ENCODE data around the gene TRERF1.
A peak's percentile ranks its signal among the peaks of the same experiment; 100 is the strongest.

Gene TRERF1

GRCh38 chr6:42306439-42307140 lies 145.1 kb downstream of the TRERF1 start:
- Histone ChIP-seq H3K27ac (ENCODE audit: extremely low read depth, low read depth, low read length) (no peak overlapping the region), H3K4me1 (ENCODE audit: control insufficient read depth, insufficient read depth, low read length) (no peaks in the 10 kb centered on the region), H3K9me3 (ENCODE audit: control insufficient read depth, insufficient read depth, low read depth, low read length) (no peaks in the 10 kb centered on the region), H3K4me3 (ENCODE audit: low read depth, low read length) (no peak overlapping the region), H3K36me3 (ENCODE audit: control insufficient read depth in 2 of 2, insufficient read depth in 1 of 2, low read length in 2 of 2) (no peaks in the 10 kb centered on the region)
- ChIA-PET CTCF (interaction anchor here (0.6 to 2.1 kb wide), 4 partner anchors 9 to 241 kb away, joined by 3 to 14 read pairs (median 4); no protein-coding TSS in a partner anchor), POLR2A (no interaction called here)
- TF ChIP-seq ZNF623 (tag by site-specific recombination; IDR thresholded peaks at IDR 0.05) (peak; percentile 95), ZXDB (tag by site-specific recombination; IDR thresholded peaks at IDR 0.05) (no peak)

GRCh38 chr6:42304053-42304712 lies 147.5 kb downstream of the TRERF1 start:
- H3K36me3 ChIP-seq (ENCODE audit: control insufficient read depth in 2 of 2, insufficient read depth in 1 of 2, low read length in 2 of 2) = no peaks in the 10 kb centered on the region
- no peaks in the 10 kb centered on the region for H3K4me1 ChIP-seq (ENCODE audit: control insufficient read depth, insufficient read depth, low read length)
- TF ChIP-seq MZF1 (tag by site-specific recombination; IDR thresholded peaks at IDR 0.05; ENCODE audit: borderline replicate concordance) (peak; percentile 53; the same call in 1 of the 2 replicates), HOXC10 (CRISPR knock-in tag; IDR thresholded peaks at IDR 0.05) (no peak)
- H3K4me3 ChIP-seq (ENCODE audit: low read depth, low read length) = no peak overlapping the region
- no peak overlapping the region for H3K27ac ChIP-seq (ENCODE audit: extremely low read depth, low read depth, low read length)
- POLR2A ChIA-PET = no interaction called here
- CTCF ChIA-PET = no interaction called here
- H3K9me3 ChIP-seq (ENCODE audit: control insufficient read depth, insufficient read depth, low read depth, low read length) = no peaks in the 10 kb centered on the region

DNA sequence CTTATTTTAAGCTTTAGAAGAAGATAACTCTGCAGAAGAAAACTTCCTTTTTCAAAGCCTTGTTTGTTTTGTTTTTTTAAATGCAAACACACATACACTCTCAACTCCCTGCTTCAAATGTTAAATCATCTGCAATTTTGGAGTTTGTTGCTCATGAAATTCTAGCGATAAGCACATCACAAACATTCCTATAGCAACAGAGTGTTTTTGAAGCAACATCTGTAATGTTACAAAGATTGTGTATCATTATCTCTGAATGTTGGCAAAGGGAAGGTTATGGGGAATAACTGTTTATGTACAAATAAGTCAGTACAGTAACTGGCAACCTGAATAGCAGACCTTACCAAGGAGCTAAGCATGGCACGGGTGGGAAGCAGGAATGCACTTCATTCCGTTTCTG lies 149.3 kb downstream of the TRERF1 start:
- no peaks in the 10 kb centered on the region for H3K36me3 ChIP-seq (ENCODE audit: control insufficient read depth in 2 of 2, insufficient read depth in 1 of 2, low read length in 2 of 2)
- no peak overlapping the region for H3K27ac ChIP-seq (ENCODE audit: extremely low read depth, low read depth, low read length)
- CTCF ChIA-PET = interaction anchor here (0.6 to 2.0 kb wide), 3 partner anchors 230 to 1024 kb away, joined by 3 to 10 read pairs (median 5); no protein-coding TSS in a partner anchor
- no peaks in the 10 kb centered on the region for H3K9me3 ChIP-seq (ENCODE audit: control insufficient read depth, insufficient read depth, low read depth, low read length)
- no peak overlapping the region for H3K4me3 ChIP-seq (ENCODE audit: low read depth, low read length)
- POLR2A ChIA-PET = interaction anchor here (0.7 to 1.5 kb wide), 2 partner anchors 11 to 150 kb away, joined by 3 to 4 read pairs; no protein-coding TSS in a partner anchor
- TF ChIP-seq ZNF274 (IDR thresholded peaks at IDR 0.05; ENCODE audit: low read length) (no peak), ZNF274 (tag by site-specific recombination; IDR thresholded peaks at IDR 0.05; ENCODE audit: borderline replicate concordance) (no peak), ZNF658 (tag by site-specific recombination; IDR thresholded peaks at IDR 0.05) (no peak), ZFP3 (tag by site-specific recombination; IDR thresholded peaks at IDR 0.05; ENCODE audit: low read depth) (no peak), ZNF416 (tag by site-specific recombination; IDR thresholded peaks at IDR 0.05) (no peak), ZSCAN23 (tag by site-specific recombination; IDR thresholded peaks at IDR 0.05) (no peak), ZNF843 (tag by site-specific recombination; IDR thresholded peaks at IDR 0.05) (no peak), ZNF529 (tag by site-specific recombination; IDR thresholded peaks at IDR 0.05; ENCODE audit: insufficient replicate concordance) (no peak), BCL11A (tag by site-specific recombination; IDR thresholded peaks at IDR 0.05; ENCODE audit: low read depth) (no peak), MEIS1 (CRISPR knock-in tag; IDR thresholded peaks at IDR 0.05; ENCODE audit: borderline replicate concordance) (no peak), ZNF37A (tag by site-specific recombination; IDR thresholded peaks at IDR 0.05) (no peak), ZNF280D (tag by site-specific recombination; IDR thresholded peaks at IDR 0.05) (no peak), ZNF426 (tag by site-specific recombination; IDR thresholded peaks at IDR 0.05) (no peak), ZFP69B (tag by site-specific recombination; IDR thresholded peaks at IDR 0.05) (no peak), MYNN (tag by site-specific recombination; IDR thresholded peaks at IDR 0.05; ENCODE audit: borderline replicate concordance) (no peak), ZNF544 (tag by site-specific recombination; IDR thresholded peaks at IDR 0.05) (no peak), ZNF18 (tag by site-specific recombination; IDR thresholded peaks at IDR 0.05) (no peak), ZNF501 (tag by site-specific recombination; IDR thresholded peaks at IDR 0.05) (no peak), ZNF24 (tag by site-specific recombination; IDR thresholded peaks at IDR 0.05) (no peak)
- TF ChIP-seq, protein P1, sequence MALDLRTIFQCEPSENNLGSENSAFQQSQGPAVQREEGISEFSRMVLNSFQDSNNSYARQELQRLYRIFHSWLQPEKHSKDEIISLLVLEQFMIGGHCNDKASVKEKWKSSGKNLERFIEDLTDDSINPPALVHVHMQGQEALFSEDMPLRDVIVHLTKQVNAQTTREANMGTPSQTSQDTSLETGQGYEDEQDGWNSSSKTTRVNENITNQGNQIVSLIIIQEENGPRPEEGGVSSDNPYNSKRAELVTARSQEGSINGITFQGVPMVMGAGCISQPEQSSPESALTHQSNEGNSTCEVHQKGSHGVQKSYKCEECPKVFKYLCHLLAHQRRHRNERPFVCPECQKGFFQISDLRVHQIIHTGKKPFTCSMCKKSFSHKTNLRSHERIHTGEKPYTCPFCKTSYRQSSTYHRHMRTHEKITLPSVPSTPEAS (tag by site-specific recombination; IDR thresholded peaks at IDR 0.05) = no peak
- no peaks in the 10 kb centered on the region for H3K4me1 ChIP-seq (ENCODE audit: control insufficient read depth, insufficient read depth, low read length)
